ENCODE data around the gene BEX3. TPM values are rescaled to one million over a fixed set of nuclear protein-coding genes. Genes with fewer than 3 reads are reported as not detected.

The BEX3 gene
- polyA plus RNA-seq, 1 donor from 2014 or later = 7.0 TPM

DNA sequence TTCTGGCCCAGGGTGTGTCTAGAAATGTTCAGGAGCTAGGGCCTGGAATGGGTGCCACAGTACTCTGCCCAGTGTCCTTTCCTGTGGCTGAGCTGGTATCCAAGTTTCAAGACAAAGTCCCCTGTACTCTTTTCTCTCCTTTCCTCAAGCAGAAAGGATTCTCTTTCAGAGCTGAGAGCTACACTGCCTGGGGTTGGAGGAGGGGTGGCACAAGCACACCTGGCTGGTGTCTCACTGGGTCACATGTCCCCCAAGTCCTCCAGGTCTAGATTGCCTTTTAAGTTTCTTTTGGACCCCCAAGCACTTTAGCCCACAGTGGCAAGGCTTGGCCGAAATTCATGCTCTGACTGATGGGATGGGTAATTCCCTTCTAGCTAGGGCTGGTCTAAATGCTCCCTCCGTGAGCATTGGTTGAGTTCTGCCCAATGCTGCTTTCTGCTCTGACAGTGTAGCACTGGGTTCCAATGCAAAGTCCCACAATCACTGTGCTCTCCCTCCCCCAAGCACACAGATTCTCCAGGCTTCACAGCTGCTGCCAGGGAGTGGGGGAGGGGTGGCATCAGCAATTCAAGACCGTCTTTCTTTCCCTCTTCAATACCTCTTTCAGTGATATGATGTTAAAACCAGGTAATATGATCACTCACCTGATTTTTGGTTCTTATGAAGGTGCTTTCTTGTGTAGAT, 47.8 kb downstream of the BEX3 start:
- no peaks in the 10 kb centered on the region for H3K9me3 Mint-ChIP-seq
- peaks cover 1% of the 10 kb centered on the region for H3K27me3 Mint-ChIP-seq
- no peak overlapping the region for H3K27ac Mint-ChIP-seq
- no peak overlapping the region for H3K4me3 Mint-ChIP-seq
- no peaks in the 10 kb centered on the region for H3K36me3 Mint-ChIP-seq
- H3K4me1 Mint-ChIP-seq = no peaks in the 10 kb centered on the region

Other genes starting within 250 kb of the BEX3 start
- gene BEX4, start 161.4 kb upstream of the BEX3 start, polyA plus RNA-seq = 29.5 TPM
- 41.1 TPM for gene TCEAL8, start 121.4 kb upstream of the BEX3 start, polyA plus RNA-seq
- not detected for gene TCEAL5, start 99.8 kb upstream of the BEX3 start, polyA plus RNA-seq
- 58.7 TPM for gene BEX2, start 65.5 kb upstream of the BEX3 start, polyA plus RNA-seq
- gene TCEAL7, start 46.3 kb upstream of the BEX3 start, polyA plus RNA-seq = not detected
- gene TCEAL9, start 20.0 kb upstream of the BEX3 start, polyA plus RNA-seq = 1.3 TPM
- not detected for gene RAB40A, start 143.0 kb downstream of the BEX3 start, polyA plus RNA-seq
- gene TCEAL4, start 209.0 kb downstream of the BEX3 start, polyA plus RNA-seq = 26.0 TPM
- gene TCEAL3, start 231.4 kb downstream of the BEX3 start, polyA plus RNA-seq = 8.7 TPM